Spinal cord (tissue), 10 donors: ENCODE measurements around the gene TMEM150B. TPM values are rescaled to one million over a fixed set of nuclear protein-coding genes. Genes with fewer than 3 reads are reported as not detected.
A peak's percentile ranks its signal among the peaks of the same experiment; 100 is the strongest.

Experiments
- DNase-seq, 6 donors: peaks; one replicate each; pipeline versions ENCODE4 v3.0.0 to v3.0.0-alpha.2; 2013 to 2015; ENCODE audit warnings: low spot score in 6 of 6, low read depth in 4 of 6
- H3K27ac ChIP-seq: one replicate; pipeline ENCODE4 v1.5.1; 2013; ENCODE audit warnings: low read depth, low read length, control low read depth
- H3K27me3 ChIP-seq: one replicate; pipeline ENCODE4 v1.6.1; 2013; ENCODE audit warnings: low read length; ENCODE audit not compliant: control insufficient read depth, insufficient read depth
- H3K36me3 ChIP-seq: one replicate; pipeline ENCODE4 v1.6.1; 2013; ENCODE audit warnings: low read length; ENCODE audit not compliant: control insufficient read depth, insufficient read depth
- H3K4me1 ChIP-seq: one replicate; pipeline ENCODE4 v1.6.1; 2013; ENCODE audit warnings: low read length; ENCODE audit not compliant: control insufficient read depth, insufficient read depth
- H3K4me3 ChIP-seq: one replicate; pipeline ENCODE4 v1.5.1; 2013; ENCODE audit warnings: low read depth, low read length, control low read depth
- H3K9me3 ChIP-seq: one replicate; pipeline ENCODE4 v1.6.1; 2013; ENCODE audit warnings: low read length; ENCODE audit not compliant: control insufficient read depth, insufficient read depth
- WGBS: methylation state at CpG from one replicate; pipeline ENCODE4 v1.1.5; 2013; ENCODE audit warnings: missing lambda C conversion rate; ENCODE audit not compliant: insufficient coverage; 5-methylcytosine and 5-hydroxymethylcytosine counted together
- polyA plus RNA-seq, 2 donors: library from polyadenylated mRNA; unstranded; fragments of 120-200 nt; gene quantifications; one replicate each; pipeline ENCODE4 v1.2.1, GENCODE V29; 2013; ENCODE audit not compliant: insufficient read length in 2 of 2
- total RNA-seq, 2 donors: library from RNA; depleted of rRNA in 1 of 2; stranded (reverse); fragments of 120-200 nt in 1 of 2; fragments of >200 nt in 1 of 2; gene quantifications; one replicate each; pipeline versions ENCODE4 v1.2.3 to v1.2.4, GENCODE V29; 2013 to 2014
- donor health status: healthy.

TMEM150B gene
- total and polyA plus RNA-seq, 4 donors = 0.52 to 0.89 (median 0.71) TPM

GRCh38 chr19:55354698-55355212 lies 29.6 kb upstream of the TMEM150B start, which contains the start of gene COX6B2:
Gene COX6B2, minus strand, starts transcription at chr19:55354719. Its CDS starts 198 bp downstream, at chr19:55354521.
- 1% methylated on average over 21 of the region's 43 CpGs for WGBS
- peaks cover 43% of the 10 kb centered on the region for H3K27me3 ChIP-seq

GRCh38 chr19:55353803-55354697 lies 28.9 kb upstream of the TMEM150B start:
- peak overlapping the region; percentile 29 for H3K4me3 ChIP-seq
- no peak overlapping the region for H3K27ac ChIP-seq
- H3K27me3 ChIP-seq = peaks cover 43% of the 10 kb centered on the region
- peak in 2 of 6 donors; percentile 60 to 86 for DNase-seq
- peaks cover 30% of the 10 kb centered on the region for H3K4me1 ChIP-seq
- WGBS = 0% methylated on average over 68 of the region's 72 CpGs
- H3K9me3 ChIP-seq = no peaks in the 10 kb centered on the region
- peaks cover 7% of the 10 kb centered on the region for H3K36me3 ChIP-seq

More at GRCh38 chr19:55354698-55355212, 29.6 kb upstream of the TMEM150B start, which contains the start of gene COX6B2:
- H3K36me3 ChIP-seq = peaks cover 6% of the 10 kb centered on the region
- H3K27ac ChIP-seq = no peak within 1 kb of the TSS
- peaks cover 30% of the 10 kb centered on the region for H3K4me1 ChIP-seq
- no peak for DNase-seq
- H3K4me3 ChIP-seq = peak within 1 kb of the TSS; percentile 29
- no peaks in the 10 kb centered on the region for H3K9me3 ChIP-seq

- Histone ChIP-seq H3K4me1 (peaks cover 33% of the 10 kb centered on the region), H3K36me3 (peaks cover 14% of the 10 kb centered on the region), H3K4me3 (peak overlapping the region; percentile 29), H3K27me3 (peaks cover 43% of the 10 kb centered on the region), H3K9me3 (no peaks in the 10 kb centered on the region), H3K27ac (no peak overlapping the region)
- 3% methylated on average over 17 of the region's 24 CpGs for WGBS
- DNase-seq = no peak
Measured at GRCh38 chr19:55353356-55353802, 28.2 kb upstream of the TMEM150B start.

GRCh38 chr19:55352549-55353145 lies 27.5 kb upstream of the TMEM150B start:
- Histone ChIP-seq H3K4me1 (peaks cover 37% of the 10 kb centered on the region), H3K27me3 (peaks cover 43% of the 10 kb centered on the region), H3K9me3 (no peaks in the 10 kb centered on the region), H3K4me3 (no peak overlapping the region), H3K36me3 (peaks cover 21% of the 10 kb centered on the region), H3K27ac (no peak overlapping the region)
- DNase-seq = no peak
- WGBS = 70% methylated on average over 25 of the region's 25 CpGs

- peaks cover 27% of the 10 kb centered on the region for H3K36me3 ChIP-seq
- DNase-seq = no peak
- H3K4me3 ChIP-seq = no peak overlapping the region
- no peaks in the 10 kb centered on the region for H3K9me3 ChIP-seq
- WGBS = 83% methylated on average over 6 of the region's 6 CpGs
- H3K27me3 ChIP-seq = peaks cover 43% of the 10 kb centered on the region
- peaks cover 38% of the 10 kb centered on the region for H3K4me1 ChIP-seq
- H3K27ac ChIP-seq = no peak overlapping the region
Measured at GRCh38 chr19:55352040-55352439, 26.9 kb upstream of the TMEM150B start.

- no peak for DNase-seq
- WGBS = 78% methylated on average over 8 of the region's 11 CpGs
- Histone ChIP-seq H3K4me3 (no peak overlapping the region), H3K27me3 (peaks cover 40% of the 10 kb centered on the region), H3K9me3 (no peaks in the 10 kb centered on the region), H3K27ac (no peak overlapping the region), H3K4me1 (peaks cover 41% of the 10 kb centered on the region), H3K36me3 (peaks cover 40% of the 10 kb centered on the region)
Measured at GRCh38 chr19:55350620-55351315, 25.6 kb upstream of the TMEM150B start.

- no peaks in the 10 kb centered on the region for H3K9me3 ChIP-seq
- peaks cover 63% of the 10 kb centered on the region for H3K36me3 ChIP-seq
- no peak overlapping the region for H3K27ac ChIP-seq
- no peak overlapping the region for H3K4me3 ChIP-seq
- WGBS = 52% methylated on average over 17 of the region's 22 CpGs
- H3K4me1 ChIP-seq = peaks cover 48% of the 10 kb centered on the region
- DNase-seq = peak in 1 of 6 donors; percentile 40
- H3K27me3 ChIP-seq = peaks cover 24% of the 10 kb centered on the region
Measured at GRCh38 chr19:55348317-55349034, 23.3 kb upstream of the TMEM150B start.

GRCh38 chr19:55347442-55348009 lies 22.4 kb upstream of the TMEM150B start:
- H3K27ac ChIP-seq = no peak overlapping the region
- peaks cover 72% of the 10 kb centered on the region for H3K36me3 ChIP-seq
- H3K4me3 ChIP-seq = no peak overlapping the region
- DNase-seq = no peak
- peaks cover 15% of the 10 kb centered on the region for H3K27me3 ChIP-seq
- peaks cover 45% of the 10 kb centered on the region for H3K4me1 ChIP-seq
- H3K9me3 ChIP-seq = no peaks in the 10 kb centered on the region
- 92% methylated on average over 2 of the region's 10 CpGs for WGBS
